GM12878 (cell line): ENCODE results near the gene SPDYA. TPM values are rescaled to one million over a fixed set of nuclear protein-coding genes. Genes with fewer than 3 reads are reported as not detected.

ENCODE experiments used
- ATF7 ChIP-seq: fragments of 450-650 bp; IDR thresholded peaks from 2 replicates; pipeline ENCODE4 v1.6.1; 2016; ENCODE audit warnings: low read depth, mild to moderate bottlenecking
- BCLAF1 ChIP-seq: fragments of 450-650 bp; IDR thresholded peaks from 2 replicates; pipeline ENCODE4 v1.6.1; 2017; ENCODE audit warnings: antibody characterized with exemption, mild to moderate bottlenecking, moderate library complexity
- EGR1 ChIP-seq, 2 experiments: IDR thresholded peaks; 1 replicate in 1 of 2; 2 replicates in 1 of 2; pipeline ENCODE4 v1.6.1; 2011 to 2012; ENCODE audit warnings: low read depth in 2 of 2, low read length in 2 of 2, borderline replicate concordance in 1 of 2, mild to moderate bottlenecking in 1 of 2, moderate library complexity in 1 of 2
- JUNB ChIP-seq: IDR thresholded peaks from 2 replicates; pipeline ENCODE4 v1.6.1; 2016; ENCODE audit warnings: antibody characterized with exemption, mild to moderate bottlenecking
- KAT2A ChIP-seq: conservative IDR thresholded peaks from 2 replicates; pipeline ENCODE4 v1.6.1; 2011; ENCODE audit warnings: low read depth, low read length; ENCODE audit not compliant: control insufficient read depth
- NKRF ChIP-seq: fragments of 450-650 bp; conservative IDR thresholded peaks from 2 replicates; pipeline ENCODE4 v1.6.1; 2017; ENCODE audit warnings: mild to moderate bottlenecking, moderate library complexity
- RB1 ChIP-seq: fragments of 450-650 bp; formaldehyde crosslinking; IDR thresholded peaks from 2 replicates; pipeline ENCODE4 v1.6.1; 2017; ENCODE audit warnings: mild to moderate bottlenecking, borderline replicate concordance
- RELB ChIP-seq: fragments of 450-650 bp; IDR thresholded peaks from 2 replicates; pipeline ENCODE4 v1.6.1; 2017; ENCODE audit warnings: low read depth, mild to moderate bottlenecking, moderate library complexity
- SMAD5 ChIP-seq: IDR thresholded peaks from 2 replicates; pipeline ENCODE4 v1.6.1; 2016; ENCODE audit warnings: antibody characterized with exemption, low read depth
- ZBTB40 ChIP-seq: fragments of 450-650 bp; IDR thresholded peaks from 2 replicates; pipeline ENCODE4 v1.6.1; 2016; ENCODE audit warnings: mild to moderate bottlenecking, moderate library complexity, borderline replicate concordance
- ZNF592 ChIP-seq: fragments of 450-650 bp; IDR thresholded peaks from 2 replicates; pipeline ENCODE4 v1.6.1; 2017; ENCODE audit warnings: mild to moderate bottlenecking, moderate library complexity
- polyA plus RNA-seq, 11 experiments: library from polyadenylated mRNA; depleted of rRNA in 4 of 11; unstranded in 6 of 11; stranded (reverse) in 5 of 11; fragments of >200 nt; fragmentation: Nextera tagmentation in 4 of 11; fragmentation: Illumina TruSeq in 1 of 11; extraction: Ambion mirVana in 4 of 11; extraction: Trizol in 1 of 11; gene quantifications; 1 replicate in 1 of 11; 2 replicates in 10 of 11; pipeline versions ENCODE4 v1.2.1 to v1.2.3, GENCODE V29; 2011 to 2016; ENCODE audit warnings: inconsistent platforms in 2 of 11, missing spikeins in 2 of 11, low read depth in 1 of 11
- total RNA-seq, 4 experiments: library from RNA; depleted of rRNA in 3 of 4; stranded (reverse); fragments of >200 nt in 3 of 4; fragmentation: Illumina TruSeq in 1 of 4; extraction: Trizol in 1 of 4; gene quantifications; 2 replicates each; pipeline versions ENCODE4 v1.2.1 to v1.2.3, GENCODE V29; 2013 to 2021

SPDYA gene
- total and polyA plus RNA-seq, 10 of the 15 experiments (the other 5 are each of a cell fraction or from before 2014, with no cell fraction given): 0.12 to 2.4 (median 0.50) TPM

GRCh38 chr2:28870146-28870891 is 59.7 kb downstream of the SPDYA start, which contains the start of gene TRMT61B (continued):
- TF ChIP-seq ZBTB40 (no peak), ATF7 (peak; percentile 39; the same call in 1 of the 2 replicates), KAT2A (no peak), BCLAF1 (no peak), RB1 (peak; percentile 95; the same call in 1 of the 2 replicates), SMAD5 (peak; percentile 45; the same call in 1 of the 2 replicates), RELB (peak; percentile 99), EGR1 (IDR thresholded peaks at IDR 0.05; ENCODE audit: borderline replicate concordance in 1 of 2, low read depth in 2 of 2, low read length in 2 of 2) (peak in 1 of 2 experiments; percentile 74; a peak in 2 of 3 replicates), JUNB (no peak), ZNF592 (no peak), NKRF (peak; percentile 82)
